Neural crest cell (in vitro differentiated cells): ENCODE results near the gene MKS1. TPM values are rescaled to one million over a fixed set of nuclear protein-coding genes. Genes with fewer than 3 reads are reported as not detected.

Experiments
- DNase-seq: peaks from one replicate; pipeline ENCODE4 v3.0.0; 2021; ENCODE audit warnings: low read depth, mixed read lengths, low spot score
- H3K27ac Mint-ChIP-seq: one replicate; pipeline ENCODE4 v1.8.0; 2021; ENCODE audit warnings: mild to moderate bottlenecking, mixed read lengths; ENCODE audit not compliant: unreplicated experiment
- H3K27me3 Mint-ChIP-seq: 2 replicates; pipeline ENCODE4 v1.8.0; 2021; ENCODE audit warnings: low read depth, mild to moderate bottlenecking, mixed read lengths
- H3K36me3 Mint-ChIP-seq: 2 replicates; pipeline ENCODE4 v1.8.0; 2021; ENCODE audit warnings: low read depth, mild to moderate bottlenecking, mixed read lengths
- H3K4me1 Mint-ChIP-seq: 2 replicates; pipeline ENCODE4 v1.8.0; 2021; ENCODE audit warnings: mixed read lengths
- H3K4me3 Mint-ChIP-seq: one replicate; pipeline ENCODE4 v1.8.0; 2021; ENCODE audit warnings: mild to moderate bottlenecking, mixed read lengths
- H3K9me3 Mint-ChIP-seq: 2 replicates; pipeline ENCODE4 v1.8.0; 2021; ENCODE audit warnings: mixed read lengths
- CTCF ChIP-seq: fragments of 200-600 bp; sonication (generic); conservative IDR thresholded peaks from 2 replicates; pipeline ENCODE4 v1.5.0; 2021; ENCODE audit warnings: antibody characterized with exemption, mild to moderate bottlenecking
- total RNA-seq: library from RNA; stranded (reverse); gene quantifications from 2 replicates; pipeline ENCODE4 v1.2.1, GENCODE V29; 2021

MKS1 gene
- total RNA-seq, 1 donor from 2014 or later = 34.2 TPM

- Mint-ChIP-seq H3K4me1 (no peaks in the 10 kb centered on the region), H3K27ac (peak within 1 kb of the TSS; percentile 71), H3K27me3 (peaks cover 47% of the 10 kb centered on the region), H3K9me3 (no peaks in the 10 kb centered on the region), H3K4me3 (no peak within 1 kb of the TSS), H3K36me3 (no peaks in the 10 kb centered on the region)
- no peak for DNase-seq
- no peak for TF ChIP-seq CTCF
These were observed 26.4 kb downstream of the MKS1 start, which contains the start of gene EPX for GRCh38 chr17:58192612-58193011. TSS of gene EPX (plus strand) at chr17:58192726. CDS start at chr17:58192847, 121 bp downstream.

DNA sequence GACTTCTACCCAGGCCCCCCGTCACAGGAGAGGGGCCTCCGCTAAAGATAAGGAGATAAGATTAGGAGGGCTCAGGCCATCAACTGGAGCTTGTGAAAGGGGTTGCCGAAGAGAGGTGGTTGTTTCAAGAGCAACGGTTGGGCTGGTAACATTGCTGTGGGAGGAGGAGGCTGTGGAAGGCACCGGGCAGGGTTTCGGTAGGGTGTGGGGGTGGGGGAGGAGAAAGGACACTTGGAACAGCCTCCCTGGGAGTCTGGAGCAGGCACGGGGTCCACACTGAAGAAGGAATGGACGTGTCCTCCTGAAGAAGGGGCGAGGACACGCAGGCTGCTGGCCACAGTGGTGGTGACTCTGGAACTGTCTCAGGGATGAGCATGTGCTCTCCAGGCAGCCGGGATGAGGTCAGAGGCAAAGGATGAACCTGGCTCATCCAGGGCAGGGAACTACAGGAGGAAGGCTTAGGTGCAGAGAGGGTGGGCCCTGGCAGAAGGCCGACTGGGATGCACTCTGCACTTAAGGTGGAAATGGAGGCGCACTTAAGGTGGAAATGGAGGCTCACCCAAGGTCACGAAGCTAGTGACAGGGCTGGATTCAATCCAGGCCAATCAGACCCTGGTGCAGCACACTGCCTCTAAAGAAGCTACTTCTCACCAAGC, 27.7 kb downstream of the MKS1 start:
- Mint-ChIP-seq H3K4me3 (no peak overlapping the region), H3K9me3 (no peaks in the 10 kb centered on the region), H3K27ac (no peak overlapping the region), H3K27me3 (peaks cover 42% of the 10 kb centered on the region), H3K36me3 (no peaks in the 10 kb centered on the region), H3K4me1 (no peaks in the 10 kb centered on the region)
- no peak for DNase-seq
- TF ChIP-seq CTCF = no peak

DNA sequence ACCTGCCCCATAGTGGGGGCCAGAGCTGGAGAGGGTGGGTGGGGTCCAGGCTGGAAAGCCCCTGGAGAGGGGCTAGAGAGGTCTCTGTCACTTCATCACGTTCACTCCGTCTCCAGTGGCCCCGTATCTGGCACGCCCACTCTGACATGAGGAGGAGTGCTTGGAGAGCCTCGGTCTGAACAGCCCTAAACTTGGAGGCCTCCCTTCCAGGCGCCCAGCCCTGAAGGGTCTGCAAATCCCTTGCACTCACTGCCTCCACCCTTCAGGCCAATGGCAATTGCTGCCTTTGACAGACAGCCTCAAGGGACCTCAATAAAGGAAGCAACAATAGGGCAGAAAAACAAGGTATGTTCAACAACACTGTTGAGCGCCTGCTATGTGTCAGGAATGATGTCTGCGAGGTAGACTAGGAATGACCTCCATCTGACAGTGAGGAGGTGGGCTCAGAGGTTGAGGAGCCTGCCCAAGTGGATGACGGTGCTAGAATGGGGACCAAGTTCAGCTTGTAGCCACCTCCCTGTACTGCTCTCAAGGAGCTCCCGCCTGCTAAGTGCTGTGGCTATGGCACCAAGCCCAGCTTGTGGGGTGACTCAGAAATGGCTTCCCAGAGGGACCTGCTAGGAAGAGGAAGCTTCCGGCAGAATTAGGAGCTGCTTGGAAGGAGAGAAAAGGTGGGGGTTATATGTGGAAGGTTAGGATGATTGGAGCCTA, 29.5 kb downstream of the MKS1 start:
- Mint-ChIP-seq H3K9me3 (no peaks in the 10 kb centered on the region), H3K4me1 (no peaks in the 10 kb centered on the region), H3K4me3 (no peak overlapping the region), H3K27me3 (peaks cover 34% of the 10 kb centered on the region), H3K27ac (peak overlapping the region; percentile 35), H3K36me3 (no peaks in the 10 kb centered on the region)
- DNase-seq = no peak
- TF ChIP-seq CTCF = no peak

- no peaks in the 10 kb centered on the region for H3K4me1 Mint-ChIP-seq
- H3K27ac Mint-ChIP-seq = peak overlapping the region; percentile 23
- no peak for DNase-seq
- TF ChIP-seq CTCF = no peak
- H3K9me3 Mint-ChIP-seq = no peaks in the 10 kb centered on the region
- no peak overlapping the region for H3K4me3 Mint-ChIP-seq
- H3K36me3 Mint-ChIP-seq = no peaks in the 10 kb centered on the region
- H3K27me3 Mint-ChIP-seq = peaks cover 30% of the 10 kb centered on the region
These were observed 31.4 kb downstream of the MKS1 start for GRCh38 chr17:58187675-58188074.

DNA sequence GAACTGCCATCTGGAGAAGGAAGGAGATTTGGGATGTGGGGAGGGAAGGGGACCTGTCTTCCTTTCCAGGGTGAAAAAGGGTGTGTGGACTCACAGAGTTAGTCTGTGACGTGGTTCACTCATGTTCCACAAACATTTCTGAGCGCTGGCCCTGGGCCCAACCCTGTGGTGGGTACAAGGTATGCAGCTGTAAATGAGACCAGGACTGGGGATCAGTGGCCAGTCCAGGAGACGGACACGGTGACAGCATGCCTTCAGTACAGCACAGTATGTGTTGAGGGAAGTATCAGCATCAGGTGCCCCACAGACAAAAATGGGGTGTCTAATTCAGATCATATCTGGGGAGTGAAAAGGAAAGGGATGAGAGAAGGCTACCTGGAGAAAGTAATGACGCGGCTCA, 32.0 kb downstream of the MKS1 start:
- DNase-seq = no peak
- H3K27ac Mint-ChIP-seq = no peak overlapping the region
- TF ChIP-seq CTCF = no peak
- peaks cover 33% of the 10 kb centered on the region for H3K27me3 Mint-ChIP-seq
- H3K9me3 Mint-ChIP-seq = no peaks in the 10 kb centered on the region
- no peaks in the 10 kb centered on the region for H3K36me3 Mint-ChIP-seq
- no peak overlapping the region for H3K4me3 Mint-ChIP-seq
- H3K4me1 Mint-ChIP-seq = no peaks in the 10 kb centered on the region
